K562 (cell line): ENCODE results near the gene DDX54. TPM values are rescaled to one million over a fixed set of nuclear protein-coding genes. Genes with fewer than 3 reads are reported as not detected.

Experiments used
- ARID1B ChIP-seq: fragments of 450-650 bp; IDR thresholded peaks from 2 replicates; pipeline ENCODE4 v1.6.1; 2016; ENCODE audit warnings: antibody characterized with exemption, mild to moderate bottlenecking, inconsistent platforms
- ATF7 ChIP-seq: fragments of 450-650 bp; IDR thresholded peaks from 2 replicates; pipeline ENCODE4 v1.7.1; 2014; ENCODE audit warnings: mild to moderate bottlenecking, moderate library complexity
- BCOR ChIP-seq: fragments of 450-650 bp; IDR thresholded peaks from 2 replicates; pipeline ENCODE4 v1.6.1; 2016
- BRD9 ChIP-seq: fragments of 450-650 bp; IDR thresholded peaks from 2 replicates; pipeline ENCODE4 v1.6.1; 2018; ENCODE audit warnings: low read depth; ENCODE audit not compliant: partially characterized antibody
- EGR1 ChIP-seq: fragments of 450-650 bp; conservative IDR thresholded peaks from 2 replicates; pipeline ENCODE4 v1.6.1; 2017; ENCODE audit warnings: mild to moderate bottlenecking
- FIP1L1 ChIP-seq: fragments of 200-400 bp; formaldehyde crosslinking; IDR thresholded peaks from 2 replicates; pipeline ENCODE4 v1.6.1; 2018; ENCODE audit warnings: mild to moderate bottlenecking, low read depth, low read length; ENCODE audit not compliant: poor library complexity, severe bottlenecking
- HEY1 ChIP-seq: fragments of 250-450 bp; sonication (Bioruptor Pico); IDR thresholded peaks from 2 replicates; pipeline ENCODE4 v1.5.0; 2020; ENCODE audit warnings: mild to moderate bottlenecking, moderate library complexity, borderline replicate concordance
- HOXB6 ChIP-seq: fragments of 250-450 bp; sonication (Bioruptor Pico); IDR thresholded peaks from 2 replicates; pipeline ENCODE4 v1.5.1; 2022; ENCODE audit warnings: mild to moderate bottlenecking, borderline replicate concordance
- JUND ChIP-seq, 2 experiments: IDR thresholded peaks; 2 replicates in 1 of 2; 3 replicates in 1 of 2; pipeline ENCODE4 v1.6.1; 2011; ENCODE audit warnings: borderline replicate concordance in 2 of 2, low read depth in 2 of 2, low read length in 2 of 2, improper control_type of control experiment in 1 of 2, missing biosample characterization in 1 of 2, missing genetic modification characterization in 1 of 2, missing genetic modification reagents in 1 of 2
- LARP7 ChIP-seq: fragments of 450-650 bp; IDR thresholded peaks from 2 replicates; pipeline ENCODE4 v1.6.1; 2016
- MXI1 ChIP-seq: IDR thresholded peaks from 2 replicates; pipeline ENCODE4 v1.6.1; 2011; ENCODE audit warnings: low read depth, mild to moderate bottlenecking, improper control_type of control experiment, low read length
- NFXL1 ChIP-seq: fragments of 450-650 bp; formaldehyde crosslinking; IDR thresholded peaks from 2 replicates; pipeline ENCODE4 v1.4.0; 2021; ENCODE audit warnings: mild to moderate bottlenecking
- POLR3A ChIP-seq: IDR thresholded peaks from 2 replicates; pipeline ENCODE4 v1.6.1; 2011; ENCODE audit warnings: borderline replicate concordance, mild to moderate bottlenecking, moderate library complexity; ENCODE audit not compliant: insufficient read length, insufficient read depth; ENCODE audit errors: extremely low read depth
- RBFOX2 ChIP-seq: fragments of 200-400 bp; formaldehyde crosslinking; IDR thresholded peaks from 2 replicates; pipeline ENCODE4 v1.6.1; 2017; ENCODE audit warnings: low read depth, mild to moderate bottlenecking, low read length, moderate library complexity
- SIN3A ChIP-seq, 2 experiments: fragments of 150-350 bp in 1 of 2; IDR thresholded peaks; 2 replicates each; pipeline ENCODE4 v1.6.1; 2011 to 2016; ENCODE audit warnings: borderline replicate concordance in 2 of 2, low read depth in 2 of 2, low read length in 2 of 2, mild to moderate bottlenecking in 2 of 2, moderate library complexity in 2 of 2; ENCODE audit not compliant: control insufficient read depth in 1 of 2
- SMAD4 ChIP-seq: fragments of 250-450 bp; sonication (Bioruptor Pico); conservative IDR thresholded peaks from 2 replicates; pipeline ENCODE4 v1.8.0; 2021; ENCODE audit warnings: inconsistent platforms, mild to moderate bottlenecking, moderate library complexity
- TAF15 ChIP-seq: fragments of 200-400 bp; formaldehyde crosslinking; IDR thresholded peaks from 2 replicates; pipeline ENCODE4 v1.6.1; 2017; ENCODE audit warnings: mild to moderate bottlenecking, low read depth, low read length, moderate library complexity
- ZNF121 ChIP-seq: sonication (generic); formaldehyde crosslinking; conservative IDR thresholded peaks from 2 replicates; pipeline ENCODE4 v1.8.0; 2022; ENCODE audit warnings: missing genetic modification reagents
- ZNF174 ChIP-seq: fragments of 250-450 bp; sonication (Bioruptor Pico); IDR thresholded peaks from 2 replicates; pipeline ENCODE4 v1.4.0; 2020; ENCODE audit warnings: mild to moderate bottlenecking
- ZNF3 ChIP-seq: fragments of 250-450 bp; sonication (Bioruptor Pico); IDR thresholded peaks from 2 replicates; pipeline ENCODE4 v1.5.0; 2021; ENCODE audit warnings: mild to moderate bottlenecking, moderate library complexity
- ZNF324 ChIP-seq: fragments of 250-450 bp; sonication (Bioruptor Pico); IDR thresholded peaks from 2 replicates; pipeline ENCODE4 v1.4.0; 2020; ENCODE audit warnings: mild to moderate bottlenecking
- ZNF395 ChIP-seq: fragments of 200-800 bp; sonication (Bioruptor generic); IDR thresholded peaks from 2 replicates; pipeline ENCODE4 v1.6.1; 2017; ENCODE audit warnings: missing genetic modification characterization, missing compliant biosample characterization
- ZNF778 ChIP-seq: fragments of 450-650 bp; formaldehyde crosslinking; IDR thresholded peaks from 2 replicates; pipeline ENCODE4 v1.4.0; 2020; ENCODE audit warnings: mild to moderate bottlenecking, moderate library complexity
- polyA plus RNA-seq, 8 experiments: library from polyadenylated mRNA; depleted of rRNA in 4 of 8; stranded (reverse) in 5 of 8; unstranded in 3 of 8; fragments of >200 nt; fragmentation: Nextera tagmentation in 2 of 8; fragmentation: Illumina TruSeq in 1 of 8; extraction: Ambion mirVana in 2 of 8; extraction: Trizol in 1 of 8; gene quantifications; 2 replicates each; pipeline versions ENCODE4 v1.2.1 to v1.2.3, GENCODE V29; 2011 to 2014; ENCODE audit warnings: inconsistent platforms in 1 of 8, missing spikeins in 1 of 8
- total RNA-seq, 7 experiments: library from RNA; depleted of rRNA in 6 of 7; stranded (reverse); fragments of >200 nt in 6 of 7; fragmentation: Illumina TruSeq in 2 of 7; extraction: Trizol in 2 of 7; gene quantifications; 2 replicates each; pipeline versions ENCODE4 v1.2.1 to v1.2.3, GENCODE V29; 2011 to 2021; ENCODE audit warnings: low replicate concordance in 1 of 7
- TF ChIP-seq, protein P1 (sequence below): fragments of 450-650 bp; formaldehyde crosslinking; IDR thresholded peaks from 2 replicates; pipeline ENCODE4 v1.4.0; 2020; ENCODE audit warnings: mild to moderate bottlenecking, mixed read lengths

The DDX54 gene
- total and polyA plus RNA-seq, 9 of the 15 experiments (the other 6 are each of a cell fraction or from before 2014, with no cell fraction given), result 1.4 to 135 (median 51.4) TPM

DNA sequence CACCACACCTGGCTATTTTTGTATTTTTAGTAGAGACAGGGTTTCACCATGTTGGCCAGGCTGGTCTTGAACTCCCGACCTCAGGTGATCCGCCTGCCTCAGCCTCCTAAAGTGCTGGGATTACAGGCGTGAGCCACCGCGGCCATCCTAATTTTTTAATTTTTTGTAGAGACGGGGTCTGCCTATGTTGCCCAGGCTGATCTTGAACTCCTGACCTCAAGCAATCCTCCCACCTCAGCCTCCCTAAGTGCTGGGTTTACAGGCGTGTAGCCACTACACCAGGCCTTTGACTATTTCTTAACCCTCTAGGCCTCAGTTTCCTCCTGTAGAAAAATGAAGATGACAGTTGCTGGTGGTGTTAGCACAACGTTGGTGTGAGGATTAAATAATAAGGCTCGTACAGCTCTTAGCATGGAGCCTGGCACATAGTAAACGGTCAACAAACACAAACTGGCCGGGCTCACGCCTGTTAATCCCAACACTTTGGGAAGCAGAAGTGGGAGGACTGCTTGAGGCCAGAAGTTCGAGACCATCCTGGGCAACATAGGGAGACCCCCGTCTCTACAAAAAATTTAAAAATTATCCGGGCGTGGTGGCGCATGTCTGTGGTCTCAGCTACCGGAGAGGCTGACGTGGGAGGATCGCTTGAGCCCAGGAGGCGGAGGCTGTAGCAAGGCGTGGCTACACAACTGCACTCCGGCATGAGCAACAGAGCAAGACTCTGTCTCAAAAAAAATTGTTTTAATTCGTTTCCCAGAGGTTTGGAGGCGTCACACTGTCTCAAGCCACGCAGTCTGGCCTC lies 979 bp downstream of the DDX54 start (continued):
- TF ChIP-seq SIN3A (IDR thresholded peaks at IDR 0.05; ENCODE audit: borderline replicate concordance in 2 of 2, control insufficient read depth in 1 of 2, low read depth in 2 of 2, low read length in 2 of 2), result peak in 1 of 2 experiments; percentile 69; a peak in 1 of 4 replicates
- TF ChIP-seq, protein P1, sequence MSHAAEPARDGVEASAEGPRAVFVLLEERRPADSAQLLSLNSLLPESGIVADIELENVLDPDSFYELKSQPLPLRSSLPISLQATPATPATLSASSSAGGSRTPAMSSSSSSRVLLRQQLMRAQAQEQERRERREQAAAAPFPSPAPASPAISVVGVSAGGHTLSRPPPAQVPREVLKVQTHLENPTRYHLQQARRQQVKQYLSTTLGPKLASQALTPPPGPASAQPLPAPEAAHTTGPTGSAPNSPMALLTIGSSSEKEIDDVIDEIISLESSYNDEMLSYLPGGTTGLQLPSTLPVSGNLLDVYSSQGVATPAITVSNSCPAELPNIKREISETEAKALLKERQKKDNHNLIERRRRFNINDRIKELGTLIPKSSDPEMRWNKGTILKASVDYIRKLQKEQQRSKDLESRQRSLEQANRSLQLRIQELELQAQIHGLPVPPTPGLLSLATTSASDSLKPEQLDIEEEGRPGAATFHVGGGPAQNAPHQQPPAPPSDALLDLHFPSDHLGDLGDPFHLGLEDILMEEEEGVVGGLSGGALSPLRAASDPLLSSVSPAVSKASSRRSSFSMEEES, result no peak
- TF ChIP-seq ATF7, result no peak
- TF ChIP-seq ZNF324, result no peak
- TF ChIP-seq ZNF121 (CRISPR knock-in tag), result peak; percentile 80
- no peak for TF ChIP-seq HEY1 (CRISPR knock-in tag)
- peak; percentile 14; the same call in 1 of the 2 replicates for TF ChIP-seq MXI1
- TF ChIP-seq TAF15, result no peak
- TF ChIP-seq ZNF395, result no peak
- 0 out of 2 replicates have a peak, but pooled peaks have one; percentile 7 for TF ChIP-seq BCOR
- no peak for TF ChIP-seq POLR3A
- 0 out of 2 replicates have a peak, but pooled peaks have one; percentile 4 for TF ChIP-seq SMAD4
- TF ChIP-seq ARID1B, result 0 out of 2 replicates have a peak, but pooled peaks have one; percentile 4
- TF ChIP-seq BRD9, result no peak
- TF ChIP-seq JUND (IDR thresholded peaks at IDR 0.05; ENCODE audit: borderline replicate concordance, low read depth, low read length), result 0 out of 2 replicates have a peak, but pooled peaks have one; percentile 23
- no peak for TF ChIP-seq JUND (tag; IDR thresholded peaks at IDR 0.05; ENCODE audit: borderline replicate concordance, low read depth, low read length)
- TF ChIP-seq HOXB6 (CRISPR knock-in tag), result no peak
- TF ChIP-seq FIP1L1, result no peak
- no peak for TF ChIP-seq NFXL1 (CRISPR knock-in tag)
- no peak for TF ChIP-seq ZNF778 (CRISPR knock-in tag)
- TF ChIP-seq RBFOX2, result no peak
- TF ChIP-seq ZNF174 (CRISPR knock-in tag), result no peak
- peak; percentile 59; the same call in 1 of the 2 replicates for TF ChIP-seq ZNF3
- TF ChIP-seq EGR1, result peak; percentile 58
- TF ChIP-seq LARP7, result no peak
